Motor neuron (in vitro differentiated cells): ENCODE data around the gene KLK4. TPM values are rescaled to one million over a fixed set of nuclear protein-coding genes. Genes with fewer than 3 reads are reported as not detected.
A peak's percentile ranks its signal among the peaks of the same experiment; 100 is the strongest.

Source experiments
- ATAC-seq, 8 experiments: fragments of 200-7000 bp; cut with Tn5 transposase; replicated peaks in 6 of 8; 2 replicates each; pipeline ENCODE4 v1.8.0; 2021; ENCODE audit warnings: mild to moderate bottlenecking in 8 of 8, moderate library complexity in 8 of 8
- H3K27ac ChIP-seq, 2 donors: fragments of 250-450 bp; sonication (Bioruptor Pico); 2 replicates each; pipeline ENCODE4 v1.9.0; 2021; ENCODE audit warnings: antibody characterized with exemption in 2 of 2, mild to moderate bottlenecking in 2 of 2, moderate library complexity in 1 of 2
- H3K4me1 ChIP-seq, 2 donors: fragments of 250-450 bp; sonication (Bioruptor Pico); replicated peaks in 1 of 2; 2 replicates each; pipeline ENCODE4 v1.6.1; 2021; ENCODE audit warnings: antibody characterized with exemption in 2 of 2, mild to moderate bottlenecking in 2 of 2, moderate library complexity in 1 of 2
- H3K4me3 ChIP-seq, 5 donors: fragments of 250-450 bp; sonication (Bioruptor Pico); 2 replicates each; pipeline ENCODE4 v1.9.0; 2021; ENCODE audit warnings: antibody characterized with exemption in 5 of 5, mild to moderate bottlenecking in 5 of 5, moderate library complexity in 4 of 5
- WGBS, 10 experiments: fragments of 450-650 bp; shearing (Covaris generic); methylation state at CpG; one replicate each; pipeline ENCODE4 v1.0.0; 2022; 5-methylcytosine and 5-hydroxymethylcytosine counted together
- in situ Hi-C, 9 experiments: fragments of 400-800 bp; cut with MboI; loops; one replicate each; pipeline ENCODE4 v1.15.0; 2021; ENCODE audit warnings: low sequenced_read_pairs in 9 of 9, low pct_unique_long_range_greater_than_20kb in 2 of 9; ENCODE audit not compliant: unreplicated experiment in 9 of 9
- total RNA-seq, 8 experiments: library from RNA; unstranded; fragments of 300-600 nt; gene quantifications; 2 replicates each; pipeline versions ENCODE4 v1.2.3 to v1.2.4, GENCODE V29; 2022

The KLK4 gene, protein sequence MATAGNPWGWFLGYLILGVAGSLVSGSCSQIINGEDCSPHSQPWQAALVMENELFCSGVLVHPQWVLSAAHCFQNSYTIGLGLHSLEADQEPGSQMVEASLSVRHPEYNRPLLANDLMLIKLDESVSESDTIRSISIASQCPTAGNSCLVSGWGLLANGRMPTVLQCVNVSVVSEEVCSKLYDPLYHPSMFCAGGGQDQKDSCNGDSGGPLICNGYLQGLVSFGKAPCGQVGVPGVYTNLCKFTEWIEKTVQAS
- total RNA-seq = 1 to 10 TPM in 2 of 8 experiments, under 1 TPM in 4, not detected in 2; 0.38 to 1.5 (median 0.57) TPM

DNA sequence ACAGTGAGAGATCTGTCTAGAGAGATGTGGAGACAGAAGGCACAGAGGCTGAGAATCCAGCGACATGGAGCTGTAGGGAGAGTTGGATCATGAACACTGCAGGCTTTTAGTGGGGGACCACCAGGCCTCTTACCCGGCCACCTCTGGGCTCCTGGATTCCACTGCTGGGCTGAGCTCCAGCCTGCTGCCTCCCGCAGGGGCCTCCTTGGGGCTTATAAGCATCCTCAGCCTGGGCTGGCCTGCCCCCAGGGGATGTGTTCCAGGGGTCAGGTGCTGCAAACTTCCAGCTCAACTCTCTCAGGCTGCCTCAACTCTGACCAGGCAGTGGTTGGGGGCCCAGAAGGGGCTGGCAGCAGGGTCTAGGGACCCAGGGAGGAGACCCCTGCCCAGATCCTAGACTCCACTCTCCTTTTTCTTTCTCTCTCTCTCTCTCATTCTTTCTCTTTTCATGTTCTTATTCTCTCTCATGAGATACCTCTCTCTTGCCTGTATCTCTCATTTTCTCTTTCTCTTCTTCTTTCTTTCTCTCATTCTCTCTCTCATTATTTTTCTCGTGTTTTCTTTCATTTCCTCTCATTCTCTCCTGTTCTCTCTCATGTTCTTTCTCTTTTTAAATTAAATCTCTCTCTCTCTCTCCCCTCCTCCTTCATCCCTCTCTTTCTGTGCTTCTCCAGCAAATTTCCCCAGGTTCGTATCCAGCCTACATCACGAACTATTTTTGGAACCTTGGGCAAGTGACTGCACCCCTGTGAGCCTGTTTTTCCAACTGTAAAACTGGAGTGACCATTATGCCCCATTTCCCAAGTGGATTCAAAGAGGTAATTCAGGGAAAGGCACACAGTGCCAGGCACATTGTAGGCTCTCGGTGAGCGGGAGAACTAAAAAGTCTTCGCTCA is at the start of gene KLK4:
Gene KLK4, minus strand, starts transcription at position 190 of the 896 bp plus-strand sequence. CDS start 657 bp downstream, outside the sequence.
- H3K4me3 ChIP-seq = no peak within 1 kb of the TSS

DNA sequence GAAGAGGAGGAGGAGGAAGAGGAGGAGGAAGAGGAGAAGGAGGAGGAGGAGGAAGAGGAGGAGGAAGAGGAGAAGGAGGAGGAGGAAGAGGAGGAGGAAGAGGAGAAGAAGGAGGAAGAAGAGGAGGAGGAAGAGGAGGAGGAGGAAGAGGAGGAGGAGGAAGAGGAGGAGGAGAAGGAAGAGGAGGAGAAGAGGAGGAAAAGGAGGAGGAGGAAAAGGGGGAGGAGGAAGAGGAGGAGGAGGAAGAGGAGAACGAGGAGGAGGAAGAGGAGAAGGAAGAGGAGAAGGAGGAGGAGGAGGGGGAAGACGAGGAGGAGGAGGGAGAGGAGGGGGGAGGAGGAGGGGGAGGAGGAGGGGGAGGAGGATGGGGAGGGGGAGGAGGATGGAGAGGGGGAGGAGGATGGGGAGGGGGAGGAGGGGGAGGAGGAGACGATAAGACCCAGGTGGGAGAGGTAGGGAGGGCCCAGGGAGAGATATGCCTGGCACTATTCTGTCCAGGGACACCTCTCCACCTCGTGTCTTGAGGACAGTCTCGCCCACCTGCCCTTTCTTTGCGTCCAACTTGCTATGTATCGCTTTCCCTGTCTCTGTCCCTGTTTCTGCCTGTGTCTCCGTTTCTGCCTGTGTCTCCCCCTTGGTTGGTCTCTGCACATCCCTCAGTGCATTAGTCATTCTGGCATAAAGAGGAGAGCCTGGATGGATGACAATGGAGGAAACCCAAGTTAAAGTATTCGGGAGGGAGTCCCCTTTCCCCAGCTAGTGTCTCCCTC is 48.7 kb upstream of the KLK4 start:
- ATAC-seq = no peak
- H3K27ac ChIP-seq = no peak overlapping the region
- in situ Hi-C loops = no loop called here
- 17 to 100% (median 50%) methylated on average over 1 to 2 of the region's 9 CpGs; no CpG with 5 or more reads in 6 of the 10 experiments for WGBS, 10 experiments
- H3K4me3 ChIP-seq = no peak overlapping the region
- H3K4me1 ChIP-seq = no peaks in the 10 kb centered on the region

More for the DNA sequence above, at the start of gene KLK4:
- ATAC-seq = no peak
- in situ Hi-C loops = loop anchor here in 2 of 9 experiments (25.0 kb wide), 1 partner anchor 549 kb away; the partner anchor contains the start of gene NAPSA (in 2 of the 2)
- no peak within 1 kb of the TSS for H3K27ac ChIP-seq
- 1 to 78% (median 58%) methylated on average over 3 to 8 of the region's 9 CpGs for WGBS, 10 experiments
- no peaks in the 10 kb centered on the region for H3K4me1 ChIP-seq

DNA sequence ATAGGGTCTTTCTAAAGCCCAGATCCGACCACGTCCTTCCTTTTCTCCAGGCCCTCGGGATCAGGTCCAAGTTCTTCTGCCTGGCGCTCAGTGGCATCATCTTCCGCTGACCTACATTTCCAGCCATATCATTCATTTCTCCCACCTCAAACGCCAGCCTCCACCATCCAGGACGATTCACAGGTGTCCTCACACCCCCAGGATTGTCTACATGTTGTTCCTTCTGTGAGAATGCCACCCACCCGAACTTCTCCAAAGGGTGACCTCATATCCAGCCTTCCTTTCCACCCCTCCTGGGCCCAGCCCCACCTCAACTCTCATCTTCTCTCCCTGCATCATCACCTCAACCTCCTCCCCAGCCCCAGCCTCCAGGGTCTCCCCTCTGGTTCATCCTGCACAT is 46.4 kb upstream of the KLK4 start:
- ATAC-seq = no peak
- no peak overlapping the region for H3K4me3 ChIP-seq
- H3K4me1 ChIP-seq = no peaks in the 10 kb centered on the region
- WGBS, 10 experiments = 0 to 60% (median 33%) methylated on average over 1 to 7 of the region's 8 CpGs; no CpG with 5 or more reads in 3 of the 10 experiments
- no peak overlapping the region for H3K27ac ChIP-seq
- in situ Hi-C loops = no loop called here

DNA sequence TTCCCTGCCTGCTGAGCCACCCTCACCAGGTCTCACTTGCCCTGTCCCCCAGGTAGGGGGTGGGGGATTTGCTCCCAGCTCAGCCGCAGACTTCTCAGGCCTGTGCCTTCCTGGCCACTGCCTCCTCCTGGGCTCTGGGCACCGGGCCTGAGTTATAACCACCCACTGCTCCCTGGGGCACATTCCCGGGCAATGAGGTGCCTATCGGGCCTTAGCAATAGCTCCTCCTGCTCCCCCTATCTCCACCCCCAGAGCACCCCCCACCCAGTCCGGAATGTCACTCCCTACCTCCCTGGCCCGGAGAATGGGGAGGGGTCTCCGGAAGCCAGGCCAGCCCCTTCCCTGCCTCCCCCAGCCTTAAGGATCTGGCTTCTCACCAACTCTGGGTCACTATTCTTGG is 41.7 kb upstream of the KLK4 start, which contains the start of gene KLK5:
Gene KLK5, minus strand, starts transcription at position 129 of the 400 bp plus-strand sequence. CDS start 381 bp downstream, outside the sequence.
- no CpG with 5 or more reads among the region's 7 CpGs for WGBS, 10 experiments
- no peaks in the 10 kb centered on the region for H3K4me1 ChIP-seq
- in situ Hi-C loops = no loop called here
- H3K27ac ChIP-seq = no peak within 1 kb of the TSS
- no peak for ATAC-seq
- no peak within 1 kb of the TSS for H3K4me3 ChIP-seq

DNA sequence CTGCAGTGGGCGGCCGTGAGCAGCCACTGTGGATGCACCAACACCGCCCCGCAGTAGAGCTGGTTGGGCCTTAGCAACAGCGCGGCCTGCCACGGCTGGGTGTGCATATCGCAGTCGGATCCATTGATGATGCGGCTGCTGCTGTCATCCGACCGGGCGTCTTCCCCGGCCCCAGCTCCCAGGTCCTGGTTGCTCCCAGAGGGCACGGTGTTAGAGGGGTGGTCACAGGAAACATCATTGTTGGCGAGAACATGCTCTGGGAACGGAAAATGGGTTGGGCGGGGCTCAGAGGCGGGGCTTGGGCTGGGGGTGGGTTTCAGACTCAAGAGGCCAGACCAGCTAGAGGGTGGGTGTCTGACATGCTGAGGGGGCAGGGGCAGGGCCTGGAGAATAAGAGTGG is 38.7 kb upstream of the KLK4 start:
- no peak for ATAC-seq

DNA sequence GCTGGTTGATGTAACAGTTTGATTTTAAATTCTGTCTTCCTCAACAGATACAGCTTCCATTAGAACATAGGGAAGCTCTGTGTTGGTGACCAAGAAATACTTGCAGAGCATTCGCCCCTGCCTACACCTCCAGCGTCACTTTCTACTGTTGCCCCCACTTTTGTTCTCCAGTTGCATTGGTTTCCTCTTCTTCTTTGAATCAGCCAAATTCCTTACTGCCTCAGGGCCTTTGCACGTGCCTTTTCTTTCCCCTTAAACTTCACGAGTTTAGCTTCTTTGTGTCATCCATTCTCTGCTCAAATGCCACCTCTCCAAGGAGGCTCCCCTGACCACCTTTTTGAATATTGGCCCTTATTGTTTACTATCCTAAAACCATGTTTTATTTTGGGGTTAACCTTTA is 35.9 kb upstream of the KLK4 start:
- no peak for ATAC-seq
- H3K27ac ChIP-seq = no peak overlapping the region
- no peak overlapping the region for H3K4me3 ChIP-seq
- H3K4me1 ChIP-seq = no peaks in the 10 kb centered on the region
- in situ Hi-C loops = loop anchor here in 1 of 9 experiments (25.0 kb wide), 1 partner anchor 585 kb away; the partner anchor contains the start of gene NAPSA
- WGBS, 10 experiments = 14 to 61% (median 24%) methylated on average over 1 to 4 of the region's 4 CpGs; no CpG with 5 or more reads in 2 of the 10 experiments

More for the DNA sequence above, 38.7 kb upstream of the KLK4 start:
- H3K27ac ChIP-seq = no peak overlapping the region
- no peaks in the 10 kb centered on the region for H3K4me1 ChIP-seq
- in situ Hi-C loops = loop anchor here in 1 of 9 experiments (25.0 kb wide), 1 partner anchor 588 kb away; the partner anchor contains the start of gene NAPSA
- H3K4me3 ChIP-seq = no peak overlapping the region
- WGBS, 10 experiments = no CpG with 5 or more reads among the region's 19 CpGs

DNA sequence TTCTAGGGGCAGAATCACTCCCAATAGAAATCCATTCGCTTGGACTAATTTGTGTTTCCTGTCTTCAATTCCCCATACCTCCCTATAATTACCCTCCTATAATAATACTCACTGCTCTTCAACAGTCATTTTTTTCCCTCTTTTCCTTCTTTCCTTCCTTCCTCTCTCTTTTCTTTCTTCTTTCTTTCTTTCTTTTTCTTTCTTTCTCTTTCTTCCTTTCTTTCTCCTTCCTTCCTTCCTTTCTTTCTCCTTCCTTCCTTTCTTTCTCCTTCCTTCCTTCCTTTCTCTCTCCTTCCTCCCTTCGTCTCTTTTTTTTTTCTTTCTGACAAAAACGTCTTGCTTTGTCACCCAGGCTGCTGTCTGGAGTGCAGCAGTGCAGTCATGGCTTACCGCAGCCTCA is 33.6 kb upstream of the KLK4 start:
- Histone ChIP-seq H3K4me3 (no peak overlapping the region), H3K4me1 (no peaks in the 10 kb centered on the region), H3K27ac (no peak overlapping the region)
- ATAC-seq = no peak
- in situ Hi-C loops = loop anchor here in 1 of 9 experiments (25.0 kb wide), 1 partner anchor 582 kb away; the partner anchor contains the start of gene NAPSA
- WGBS, 10 experiments = 12 to 58% (median 42%) methylated on average over 2 to 4 of the region's 4 CpGs; no CpG with 5 or more reads in 2 of the 10 experiments

DNA sequence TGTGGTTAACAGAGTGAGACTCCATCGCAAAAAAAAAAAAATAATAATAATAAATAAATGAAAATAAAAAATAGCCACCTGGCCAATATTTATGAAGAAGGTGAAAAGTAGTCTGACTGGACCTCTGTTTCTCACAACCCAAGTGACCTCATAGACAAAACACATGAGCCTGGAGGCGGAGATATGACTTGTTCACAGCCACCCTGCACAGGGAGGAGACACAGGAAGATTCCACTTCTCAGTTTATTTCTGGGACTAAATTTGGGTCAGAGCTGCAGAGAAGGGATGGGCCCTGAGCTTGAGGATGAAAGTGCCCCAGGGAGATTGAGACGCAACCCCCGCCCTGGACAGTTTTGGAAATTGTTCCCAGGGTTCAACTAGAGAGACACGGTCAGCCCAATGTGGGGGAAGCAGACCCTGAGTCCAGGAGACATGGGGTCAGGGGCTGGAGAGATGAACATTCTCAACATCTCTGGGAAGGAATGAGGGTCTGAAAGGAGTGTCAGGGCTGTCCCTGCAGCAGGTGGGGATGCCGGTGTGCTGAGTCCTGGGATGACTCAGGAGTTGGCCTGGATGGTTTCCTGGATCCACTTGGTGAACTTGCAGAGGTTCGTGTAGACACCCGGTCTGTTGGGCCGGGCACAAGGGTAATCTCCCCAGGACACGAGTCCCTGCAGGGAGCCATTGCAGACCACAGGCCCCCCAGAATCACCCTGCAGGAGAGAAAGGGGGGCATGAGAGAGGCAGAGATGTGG is 32.1 kb upstream of the KLK4 start:
- ATAC-seq = peak in 1 of 8 experiments; percentile 52
- WGBS, 10 experiments = 0 to 81% (median 55%) methylated on average over 1 to 10 of the region's 10 CpGs; no CpG with 5 or more reads in 1 of the 10 experiments
- in situ Hi-C loops = loop anchor here in 1 of 9 experiments (25.0 kb wide), 1 partner anchor 581 kb away; the partner anchor contains the start of gene NAPSA
- H3K4me3 ChIP-seq = no peak overlapping the region
- no peaks in the 10 kb centered on the region for H3K4me1 ChIP-seq
- no peak overlapping the region for H3K27ac ChIP-seq

DNA sequence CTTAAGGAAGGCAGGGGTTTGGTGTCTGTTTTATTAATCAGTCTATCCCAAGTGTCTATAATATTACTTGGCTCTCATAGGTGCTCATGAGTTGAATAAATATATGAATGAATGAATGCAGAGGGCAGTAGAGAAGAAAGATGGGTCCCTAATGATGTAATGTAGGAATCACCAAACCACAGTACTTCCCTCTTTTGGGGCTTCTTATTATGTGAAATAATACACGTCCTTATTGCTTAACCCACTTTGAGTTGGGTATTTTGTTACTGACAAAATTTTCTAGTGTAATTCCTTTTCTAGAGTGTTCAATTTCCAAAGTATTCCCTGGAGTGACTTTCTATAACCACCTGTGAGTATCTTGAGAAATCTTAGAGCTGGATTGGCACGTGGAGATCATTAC is 28.4 kb upstream of the KLK4 start:
- no peak for ATAC-seq
- in situ Hi-C loops = loop anchor here in 2 of 9 experiments (10.0 to 25.0 kb wide), 2 partner anchors 155 to 577 kb away; partner anchors contain the start of gene NAPSA (in 1 of the 2)
- 0 to 48% (median 18%) methylated on average over 1 to 2 of the region's 2 CpGs; no CpG with 5 or more reads in 2 of the 10 experiments for WGBS, 10 experiments
- Histone ChIP-seq H3K27ac (no peak overlapping the region), H3K4me1 (no peaks in the 10 kb centered on the region), H3K4me3 (no peak overlapping the region)

DNA sequence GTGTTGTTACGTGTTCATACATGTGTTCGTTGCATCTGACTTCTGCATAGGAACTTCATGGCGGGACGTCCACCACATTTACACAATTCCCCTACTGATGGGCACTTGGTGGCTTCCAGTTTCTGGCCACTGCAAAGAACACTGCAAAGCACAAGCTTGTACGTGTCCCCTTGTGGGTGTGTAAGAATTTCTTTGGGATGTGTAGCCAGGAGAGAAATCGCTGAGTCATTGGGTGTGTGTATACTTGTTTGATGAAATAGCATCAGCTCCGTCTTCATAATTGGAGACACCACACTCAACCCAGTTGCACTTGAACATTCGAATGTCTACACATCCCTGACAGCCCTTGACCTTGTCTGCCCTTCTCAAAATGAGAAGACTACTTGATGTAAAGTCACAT is 22.4 kb upstream of the KLK4 start:
- ATAC-seq = peak in 2 of 8 experiments; percentile 67 to 74
- WGBS, 10 experiments = 10 to 100% (median 81%) methylated on average over 1 to 8 of the region's 8 CpGs; no CpG with 5 or more reads in 1 of the 10 experiments
- Histone ChIP-seq H3K4me3 (no peak overlapping the region), H3K27ac (no peak overlapping the region), H3K4me1 (no peaks in the 10 kb centered on the region)
- in situ Hi-C loops = loop anchor here in 2 of 9 experiments (10.0 to 25.0 kb wide), 2 partner anchors 161 to 571 kb away; partner anchors contain the start of gene NAPSA (in 1 of the 2)

DNA sequence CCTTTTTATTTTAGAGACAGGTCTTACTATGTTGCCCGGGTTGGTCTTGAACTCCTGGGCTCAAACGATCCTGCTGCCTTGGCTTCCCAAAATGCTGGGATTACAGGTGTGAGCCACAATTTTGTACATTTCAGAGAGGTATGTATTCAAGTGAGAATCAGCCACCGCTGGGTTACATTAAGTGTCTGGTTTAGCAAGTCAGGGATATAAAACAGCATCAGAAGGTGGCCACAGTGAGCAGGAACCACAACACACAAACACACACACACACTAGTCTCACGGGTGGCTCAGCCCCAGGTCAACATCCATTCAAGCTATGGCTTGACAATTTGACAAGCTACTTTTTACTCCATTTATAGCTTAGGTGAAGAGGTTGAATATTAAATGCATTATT is 21.5 kb upstream of the KLK4 start:
- ATAC-seq = no peak
- H3K4me1 ChIP-seq = no peaks in the 10 kb centered on the region
- H3K27ac ChIP-seq = no peak overlapping the region
- WGBS, 10 experiments = 0 to 100% (median 53%) methylated on average over 1 to 4 of the region's 4 CpGs; no CpG with 5 or more reads in 1 of the 10 experiments
- H3K4me3 ChIP-seq = no peak overlapping the region
- in situ Hi-C loops = loop anchor here in 2 of 9 experiments (10.0 to 25.0 kb wide), 2 partner anchors 162 to 570 kb away; partner anchors contain the start of gene NAPSA (in 1 of the 2)
